ENCODE data around the gene STX1A.

The STX1A gene

GRCh38 chr7:73705551-73705920 lies 13.9 kb downstream of the STX1A start:
- Histone ChIP-seq H3K4me3 (ENCODE audit: low read depth, low read length) (no peak overlapping the region), H3K27ac (ENCODE audit: extremely low read depth, low read depth, low read length) (no peak overlapping the region), H3K4me1 (ENCODE audit: control insufficient read depth, insufficient read depth, low read length) (no peaks in the 10 kb centered on the region), H3K36me3 (ENCODE audit: control insufficient read depth in 2 of 2, insufficient read depth in 1 of 2, low read length in 2 of 2) (peaks cover 0 to 33% of the 10 kb centered on the region in 2 experiments; a peak in 2 of 3 replicates), H3K9me3 (ENCODE audit: control insufficient read depth, insufficient read depth, low read depth, low read length) (no peaks in the 10 kb centered on the region)
- ChIA-PET CTCF (interaction anchor here (0.6 to 0.7 kb wide), 2 partner anchors 88 to 200 kb away, joined by 3 to 5 read pairs; no protein-coding TSS in a partner anchor), POLR2A (no interaction called here)
- TF ChIP-seq ZNF416 (tag by site-specific recombination; IDR thresholded peaks at IDR 0.05) (no peak), ZIC2 (tag by site-specific recombination; IDR thresholded peaks at IDR 0.05) (no peak; the same call in 1 of the 2 replicates), ZBTB44 (tag by site-specific recombination; IDR thresholded peaks at IDR 0.05) (no peak), ZNF292 (tag by site-specific recombination; IDR thresholded peaks at IDR 0.05; ENCODE audit: borderline replicate concordance, low read depth) (no peak), ZBTB20 (tag by site-specific recombination; IDR thresholded peaks at IDR 0.05) (no peak), ZNF555 (tag by site-specific recombination; conservative IDR thresholded peaks at IDR 0.05) (no peak), IKZF3 (tag by site-specific recombination; IDR thresholded peaks at IDR 0.05) (no peak), ZNF341 (tag by site-specific recombination; IDR thresholded peaks at IDR 0.05; ENCODE audit: low read depth) (peak; percentile 39; the same call in 1 of the 2 replicates), PRDM10 (tag by site-specific recombination; IDR thresholded peaks at IDR 0.05) (no peak), ZEB2 (tag by site-specific recombination; IDR thresholded peaks at IDR 0.05) (no peak), ZFHX2 (tag by site-specific recombination; conservative IDR thresholded peaks at IDR 0.05) (peak; percentile 19; the same call in 1 of the 2 replicates), CTCF (tag by site-specific recombination; IDR thresholded peaks at IDR 0.05) (no peak), EGR2 (tag by site-specific recombination; IDR thresholded peaks at IDR 0.05; ENCODE audit: low read depth) (peak; percentile 58; the same call in 1 of the 2 replicates), ZNF561 (tag by site-specific recombination; IDR thresholded peaks at IDR 0.05; ENCODE audit: borderline replicate concordance) (no peak), GLIS1 (tag by site-specific recombination; IDR thresholded peaks at IDR 0.05) (peak; percentile 6; the same call in 1 of the 2 replicates), KLF1 (tag by site-specific recombination; IDR thresholded peaks at IDR 0.05) (peak; percentile 65)

- CTCF ChIA-PET = interaction anchor here (0.6 to 0.7 kb wide), 3 partner anchors 87 to 200 kb away, joined by 3 to 5 read pairs (median 3); no protein-coding TSS in a partner anchor
Measured at GRCh38 chr7:73704640-73705550, 14.6 kb downstream of the STX1A start.

More at GRCh38 chr7:73704640-73705550, 14.6 kb downstream of the STX1A start:
- peaks cover 0 to 36% of the 10 kb centered on the region in 2 experiments; a peak in 2 of 3 replicates for H3K36me3 ChIP-seq (ENCODE audit: control insufficient read depth in 2 of 2, insufficient read depth in 1 of 2, low read length in 2 of 2)
- no peaks in the 10 kb centered on the region for H3K4me1 ChIP-seq (ENCODE audit: control insufficient read depth, insufficient read depth, low read length)
- TF ChIP-seq GLIS1 (tag by site-specific recombination; IDR thresholded peaks at IDR 0.05) (peak; percentile 95), GLIS2 (tag by site-specific recombination; IDR thresholded peaks at IDR 0.05) (0 out of 2 replicates have a peak, but pooled peaks have one; percentile 14), ZIC2 (tag by site-specific recombination; IDR thresholded peaks at IDR 0.05) (peak; percentile 64), ZNF610 (tag by site-specific recombination; IDR thresholded peaks at IDR 0.05; ENCODE audit: borderline replicate concordance) (no peak)
- H3K27ac ChIP-seq (ENCODE audit: extremely low read depth, low read depth, low read length) = no peak overlapping the region
- H3K9me3 ChIP-seq (ENCODE audit: control insufficient read depth, insufficient read depth, low read depth, low read length) = no peaks in the 10 kb centered on the region
- POLR2A ChIA-PET = interaction anchor here (0.6 kb wide), 1 partner anchor 11 kb away, joined by 3 read pairs; no protein-coding TSS in a partner anchor
- no peak overlapping the region for H3K4me3 ChIP-seq (ENCODE audit: low read depth, low read length)

Measured in HEK293 (cell line).